Thoracic aorta (tissue), 2 donors: Measurements from ENCODE around the gene SLIT3. TPM values are rescaled to one million over a fixed set of nuclear protein-coding genes. Genes with fewer than 3 reads are reported as not detected.

Experiments used
- ATAC-seq: fragments of 150-250 bp; one replicate; pipeline ENCODE4 v1.8.0; 2017; ENCODE audit warnings: low read depth; ENCODE audit not compliant: insufficient number of reproducible peaks, low FRiP score
- DNase-seq: peaks from one replicate; pipeline ENCODE4 v3.0.0-alpha.2; 2020; ENCODE audit warnings: low spot score
- H3K27ac ChIP-seq, 2 donors: fragments of 200-600 bp; sonication (generic); 1 replicate in 1 of 2; 2 replicates in 1 of 2; pipeline ENCODE4 v1.5.1; 2016; ENCODE audit warnings: mild to moderate bottlenecking in 2 of 2, moderate library complexity in 2 of 2
- H3K27me3 ChIP-seq: fragments of 200-600 bp; sonication (generic); replicated peaks from 2 replicates; pipeline ENCODE4 v1.6.0; 2016; ENCODE audit warnings: mild to moderate bottlenecking; ENCODE audit not compliant: insufficient read depth
- H3K36me3 ChIP-seq: fragments of 200-600 bp; sonication (generic); one replicate; pipeline ENCODE4 v1.5.1; 2016
- H3K4me1 ChIP-seq, 2 donors: fragments of 200-600 bp; sonication (generic); 1 replicate in 1 of 2; 2 replicates in 1 of 2; pipeline versions ENCODE4 v1.5.1 to v1.6.0; 2016; ENCODE audit warnings: low read depth in 2 of 2, mild to moderate bottlenecking in 1 of 2; ENCODE audit not compliant: control insufficient read depth in 1 of 2
- H3K4me3 ChIP-seq: fragments of 200-600 bp; sonication (generic); 2 replicates; pipeline ENCODE4 v1.5.1; 2016; ENCODE audit warnings: mild to moderate bottlenecking
- H3K9me3 ChIP-seq: fragments of 200-600 bp; sonication (generic); 2 replicates; pipeline ENCODE4 v1.5.1; 2016
- CTCF ChIP-seq: fragments of 200-600 bp; sonication (generic); IDR thresholded peaks from one replicate; pipeline ENCODE4 v1.5.1; 2019; ENCODE audit warnings: antibody characterized with exemption
- total RNA-seq, 2 donors: library from RNA; depleted of rRNA; stranded (reverse); fragments of >200 nt; gene quantifications; one replicate each; pipeline versions ENCODE4 v1.1.0 to v1.2.3, GENCODE V29; 2016

Gene SLIT3
- total RNA-seq, 2 donors from 2014 or later: 80.1 to 86.9 TPM

- TF ChIP-seq CTCF: no peak
- Histone ChIP-seq H3K36me3 (no peaks in the 10 kb centered on the region), H3K27ac (no peak overlapping the region), H3K27me3 (no peaks in the 10 kb centered on the region), H3K9me3 (no peaks in the 10 kb centered on the region), H3K4me3 (no peak overlapping the region), H3K4me1 (no peaks in the 10 kb centered on the region)
- DNase-seq: no peak
- ATAC-seq: no peak
Observed at GRCh38 chr5:168672888-168673287, 628.1 kb downstream of the SLIT3 start.

- Histone ChIP-seq H3K27ac (no peak overlapping the region), H3K27me3 (no peaks in the 10 kb centered on the region), H3K36me3 (no peaks in the 10 kb centered on the region), H3K9me3 (no peaks in the 10 kb centered on the region), H3K4me3 (no peak overlapping the region), H3K4me1 (no peaks in the 10 kb centered on the region)
- no peak for DNase-seq
- TF ChIP-seq CTCF: no peak
- ATAC-seq: no peak
Observed at GRCh38 chr5:168672016-168672415, 628.9 kb downstream of the SLIT3 start.

DNA sequence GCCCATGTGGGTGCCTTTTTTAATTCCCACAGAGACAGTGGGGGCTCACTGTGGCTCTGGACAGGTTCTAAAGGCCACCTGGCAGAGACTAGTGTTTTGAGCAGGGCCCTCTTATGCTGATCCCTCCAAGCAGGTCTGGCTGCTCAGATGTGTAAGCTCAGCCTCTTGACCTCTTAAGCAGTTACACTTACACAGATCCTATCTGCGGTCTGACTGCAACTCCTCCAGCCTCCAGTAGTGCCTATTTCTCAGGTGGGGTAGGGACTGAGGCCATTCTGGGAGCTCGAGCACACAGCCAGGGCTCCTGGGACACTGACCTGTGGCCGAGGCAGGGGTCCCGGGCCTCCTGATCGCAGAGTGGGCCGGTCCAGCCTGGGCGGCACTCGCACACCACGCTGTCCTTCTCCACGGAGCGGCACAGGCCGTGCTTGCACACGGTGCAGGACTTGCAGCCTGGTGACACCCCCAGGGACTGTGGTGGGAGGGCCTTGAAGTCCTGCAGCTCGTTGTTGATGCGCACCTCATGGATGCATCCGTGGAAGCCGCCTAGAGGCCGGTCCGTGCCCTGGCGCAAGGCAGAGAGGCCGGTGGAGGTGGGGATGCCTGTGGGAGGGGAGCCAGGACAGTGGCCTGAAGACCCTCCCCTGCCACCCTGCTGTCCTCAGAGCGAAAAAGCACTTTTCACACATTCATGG, 629.9 kb downstream of the SLIT3 start:
- H3K36me3 ChIP-seq: no peaks in the 10 kb centered on the region
- no peaks in the 10 kb centered on the region for H3K4me1 ChIP-seq
- H3K27me3 ChIP-seq: no peaks in the 10 kb centered on the region
- H3K9me3 ChIP-seq: no peaks in the 10 kb centered on the region
- H3K4me3 ChIP-seq: no peak overlapping the region
- TF ChIP-seq CTCF: no peak
- no peak overlapping the region for H3K27ac ChIP-seq
- DNase-seq (no peak), ATAC-seq (no peak)

DNA sequence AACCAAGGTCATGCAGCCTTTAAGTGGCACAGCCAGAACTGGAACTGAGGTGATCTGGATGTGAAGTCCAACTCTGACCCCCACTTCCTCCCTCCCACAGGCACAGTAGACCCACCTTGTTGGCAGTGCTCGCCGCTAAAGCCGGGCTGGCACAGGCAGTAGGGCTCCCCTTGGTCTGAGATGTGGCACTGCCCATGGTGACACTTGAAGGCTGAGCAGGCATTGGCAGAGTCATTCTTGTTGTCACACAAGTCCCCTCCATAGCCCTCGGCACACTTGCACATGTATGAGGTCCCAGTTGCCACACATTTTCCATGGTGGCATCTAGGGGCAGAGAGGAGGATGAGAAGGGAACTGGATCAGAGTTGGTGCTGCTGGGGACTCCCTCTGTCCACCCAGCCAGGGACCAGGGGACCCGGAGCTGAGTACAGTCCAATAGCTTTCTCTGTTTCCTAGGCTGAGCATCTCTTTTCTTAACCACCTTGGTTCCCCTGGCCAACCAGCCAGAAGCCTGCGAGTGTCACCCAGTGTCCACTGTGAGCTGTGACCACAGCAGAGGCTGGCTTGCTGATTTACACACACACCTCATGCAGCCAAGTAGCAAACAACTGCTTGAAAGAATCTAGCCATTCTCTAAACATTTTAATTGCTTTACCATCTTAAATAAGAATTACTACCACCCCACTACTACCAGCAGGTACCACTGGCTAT, 631.1 kb downstream of the SLIT3 start:
- H3K27me3 ChIP-seq: no peaks in the 10 kb centered on the region
- ATAC-seq (no peak), DNase-seq (no peak)
- no peaks in the 10 kb centered on the region for H3K9me3 ChIP-seq
- no peak for TF ChIP-seq CTCF
- H3K27ac ChIP-seq: no peak overlapping the region
- no peaks in the 10 kb centered on the region for H3K4me1 ChIP-seq
- H3K36me3 ChIP-seq: no peaks in the 10 kb centered on the region
- no peak overlapping the region for H3K4me3 ChIP-seq

GRCh38 chr5:168669156-168669555, 631.8 kb downstream of the SLIT3 start:
- no peak overlapping the region for H3K4me3 ChIP-seq
- H3K27ac ChIP-seq: no peak overlapping the region
- DNase-seq: no peak
- TF ChIP-seq CTCF: no peak
- no peaks in the 10 kb centered on the region for H3K27me3 ChIP-seq
- peaks cover 3% of the 10 kb centered on the region for H3K36me3 ChIP-seq
- no peaks in the 10 kb centered on the region for H3K9me3 ChIP-seq
- ATAC-seq: no peak
- no peaks in the 10 kb centered on the region for H3K4me1 ChIP-seq
